ENCODE measurements around the gene CABS1. TPM values are rescaled to one million over a fixed set of nuclear protein-coding genes. Genes with fewer than 3 reads are reported as not detected.

CABS1 gene
- total RNA-seq, result not detected in 2 replicates

DNA sequence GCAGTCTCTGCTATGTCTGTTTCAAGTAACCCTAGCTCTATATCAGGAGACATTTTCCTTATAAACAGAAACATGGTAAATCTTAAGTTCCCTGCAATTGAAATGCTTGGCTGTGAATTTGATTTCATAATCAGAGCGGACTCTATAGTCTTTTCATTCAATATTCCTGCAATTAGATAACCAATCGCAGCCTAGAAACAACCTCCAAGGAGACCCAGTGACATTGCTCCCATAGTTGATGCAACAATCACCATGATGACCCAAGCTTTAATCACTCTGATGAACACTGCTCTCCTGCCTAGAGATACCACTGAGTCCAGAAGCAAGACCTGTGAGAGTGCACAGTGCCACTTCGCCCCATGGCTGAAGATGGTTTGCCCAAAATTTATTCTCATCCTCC, at the start of gene CABS1:
TSS of gene CABS1 (plus strand) at position 301 of the 400 bp plus-strand sequence. CDS start at position 360, 59 bp downstream.

GRCh38 chr4:70360460-70360859, 25.7 kb downstream of the CABS1 start, which contains the start of gene SMR3A:
Gene SMR3A, plus strand, starts transcription at chr4:70360760. Its CDS starts 1,356 bp downstream, at chr4:70362116.

GRCh38 chr4:70382691-70383181, 48.0 kb downstream of the CABS1 start, which contains the start of gene SMR3B:
Gene SMR3B, plus strand, starts transcription at chr4:70383131. Its CDS starts 1,380 bp downstream, at chr4:70384511.

Other genes starting within 250 kb of the CABS1 start
- not detected in 2 replicates for gene PRR27, start 180.7 kb upstream of the CABS1 start, total RNA-seq
- gene ODAM, start 139.3 kb upstream of the CABS1 start, total RNA-seq, result not detected in 2 replicates
- not detected in 2 replicates for gene FDCSP, start 108.9 kb upstream of the CABS1 start, total RNA-seq
- gene CSN3, start 92.4 kb upstream of the CABS1 start, total RNA-seq, result not detected in 2 replicates
- not detected in 2 replicates for gene SMR3A, start 25.8 kb downstream of the CABS1 start, total RNA-seq
- gene SMR3B, start 48.1 kb downstream of the CABS1 start, total RNA-seq, result not detected in 2 replicates
- not detected in 2 replicates for gene OPRPN, start 63.0 kb downstream of the CABS1 start, total RNA-seq
- gene MUC7, start 137.2 kb downstream of the CABS1 start, total RNA-seq, result not detected in 2 replicates
- gene AMTN, start 183.6 kb downstream of the CABS1 start, total RNA-seq, result not detected in 2 replicates